ENCODE measurements around the gene MYO18B.

The MYO18B gene

GRCh38 chr22:25695146-25695545, 46.8 kb upstream of the MYO18B start:
- no peaks in the 10 kb centered on the region for H3K9me3 ChIP-seq
- no peak for TF ChIP-seq CTCF (IDR thresholded peaks at IDR 0.05)
- no peak overlapping the region for H3K4me3 ChIP-seq
- no peaks in the 10 kb centered on the region for H3K4me1 ChIP-seq
- no peaks in the 10 kb centered on the region for H3K27me3 ChIP-seq
- H3K27ac ChIP-seq, result no peak overlapping the region
- intact Hi-C loops (cut with DNase I; ENCODE audit: low total_unique reads), result loop anchor here (10.0 kb wide), 1 partner anchor 230 kb away; no protein-coding TSS in a partner anchor
- DNase-seq, result no peak
- H3K36me3 ChIP-seq, result peaks cover 0 to 17% (median 11%) of the 10 kb centered on the region in 3 donors

- H3K27me3 ChIP-seq, result no peaks in the 10 kb centered on the region
- no peaks in the 10 kb centered on the region for H3K4me1 ChIP-seq
- no peak for DNase-seq
- peaks cover 0 to 10% (median 7%) of the 10 kb centered on the region in 3 donors for H3K36me3 ChIP-seq
- H3K27ac ChIP-seq, result no peak overlapping the region
- H3K4me3 ChIP-seq, result no peak overlapping the region
- no peaks in the 10 kb centered on the region for H3K9me3 ChIP-seq
- no peak for TF ChIP-seq CTCF (IDR thresholded peaks at IDR 0.05)
- intact Hi-C loops (cut with DNase I; ENCODE audit: low total_unique reads), result loop anchor here (10.0 kb wide), 1 partner anchor 232 kb away; no protein-coding TSS in a partner anchor
Observed at GRCh38 chr22:25696763-25697162, 45.2 kb upstream of the MYO18B start.

- no peaks in the 10 kb centered on the region for H3K4me1 ChIP-seq
- TF ChIP-seq CTCF (IDR thresholded peaks at IDR 0.05), result no peak
- H3K9me3 ChIP-seq, result no peaks in the 10 kb centered on the region
- no peak overlapping the region for H3K4me3 ChIP-seq
- H3K27me3 ChIP-seq, result no peaks in the 10 kb centered on the region
- no peak for DNase-seq
- H3K36me3 ChIP-seq, result peaks cover 0 to 7% (median 6%) of the 10 kb centered on the region in 3 donors
- no peak overlapping the region for H3K27ac ChIP-seq
- intact Hi-C loops (cut with DNase I; ENCODE audit: low total_unique reads), result loop anchor here (10.0 kb wide), 1 partner anchor 232 kb away; no protein-coding TSS in a partner anchor
Observed at GRCh38 chr22:25697181-25697664, 44.8 kb upstream of the MYO18B start.

GRCh38 chr22:25697978-25698377, 44.0 kb upstream of the MYO18B start:
- no peak for TF ChIP-seq CTCF (IDR thresholded peaks at IDR 0.05)
- Histone ChIP-seq H3K4me3 (no peak overlapping the region), H3K36me3 (peaks cover 0 to 7% (median 6%) of the 10 kb centered on the region in 3 donors), H3K4me1 (no peaks in the 10 kb centered on the region), H3K27me3 (no peaks in the 10 kb centered on the region), H3K27ac (no peak overlapping the region), H3K9me3 (no peaks in the 10 kb centered on the region)
- DNase-seq, result no peak
- intact Hi-C loops (cut with DNase I; ENCODE audit: low total_unique reads), result loop anchor here (10.0 kb wide), 1 partner anchor 233 kb away; no protein-coding TSS in a partner anchor

GRCh38 chr22:25698461-25698860, 43.5 kb upstream of the MYO18B start:
- Histone ChIP-seq H3K27me3 (no peaks in the 10 kb centered on the region), H3K9me3 (no peaks in the 10 kb centered on the region), H3K27ac (no peak overlapping the region), H3K4me1 (no peaks in the 10 kb centered on the region), H3K4me3 (no peak overlapping the region), H3K36me3 (peaks cover 0 to 7% (median 6%) of the 10 kb centered on the region in 3 donors)
- no peak for DNase-seq
- TF ChIP-seq CTCF (IDR thresholded peaks at IDR 0.05), result no peak
- intact Hi-C loops (cut with DNase I; ENCODE audit: low total_unique reads), result loop anchor here (10.0 kb wide), 1 partner anchor 234 kb away; no protein-coding TSS in a partner anchor

Measured in tibial artery (tissue), 4 donors.